ENCODE data around the gene NEDD4. TPM values are rescaled to one million over a fixed set of nuclear protein-coding genes. Genes with fewer than 3 reads are reported as not detected.
"Not testable (repeated sequence)": the region's sequence is repeated elsewhere in the genome, so short reads cannot be mapped to it uniquely, and the experiment has no call there.

The NEDD4 gene
- total and polyA plus RNA-seq, 2 experiments from 2014 or later = 11.0 to 21.8 TPM

- H3K27me3 ChIP-seq (replicated peaks; ENCODE audit: insufficient read depth) = no peaks in the 10 kb centered on the region
- no peak overlapping the region for H3K4me2 ChIP-seq (ENCODE audit: unreplicated experiment)
- H3K4me1 ChIP-seq (ENCODE audit: insufficient read depth) = no peaks in the 10 kb centered on the region
- no peak overlapping the region for H3K27ac ChIP-seq
- in situ Hi-C loops (cut with MboI) = no loop called here
- no peaks in the 10 kb centered on the region for H3K79me2 ChIP-seq (ENCODE audit: insufficient read depth)
- no peaks in the 10 kb centered on the region for H3F3A ChIP-seq (ENCODE audit: insufficient read depth)
- no peak overlapping the region for H3K4me3 ChIP-seq
- H2AFZ ChIP-seq = no peak overlapping the region
- H3K9ac ChIP-seq = no peak overlapping the region
- H4K20me1 ChIP-seq (ENCODE audit: insufficient read depth) = no peaks in the 10 kb centered on the region
- H3K9me2 ChIP-seq (ENCODE audit: insufficient read depth) = no peaks in the 10 kb centered on the region
- 68 to 77% methylated on average over 3 of the region's 3 CpGs for WGBS, 2 experiments (ENCODE audit: low coverage in 1 of 2, low lambda C conversion rate in 2 of 2, missing lambda C conversion rate in 2 of 2)
- H3K9me3 ChIP-seq (ENCODE audit: low read depth) = no peaks in the 10 kb centered on the region
- no peaks in the 10 kb centered on the region for H3K36me3 ChIP-seq (ENCODE audit: low read depth)
- DNase-seq = no peak
- TF ChIP-seq EZH2 (IDR thresholded peaks at IDR 0.05; ENCODE audit: insufficient read depth, poor library complexity, severe bottlenecking) (no peak), EZH2phosphoT487 (IDR thresholded peaks at IDR 0.05; ENCODE audit: insufficient read depth, low read depth) (no peak)
Measured at GRCh38 chr15:56016281-56016680, 22.9 kb upstream of the NEDD4 start.

- Histone ChIP-seq H3K27me3 (replicated peaks; ENCODE audit: insufficient read depth) (no peaks in the 10 kb centered on the region), H3K4me3 (no peak overlapping the region)
Measured at GRCh38 chr15:56014677-56015076, 21.3 kb upstream of the NEDD4 start.

GRCh38 chr15:56007053-56007452, 13.6 kb upstream of the NEDD4 start:
- Histone ChIP-seq H3F3A (ENCODE audit: insufficient read depth) (peaks cover 10% of the 10 kb centered on the region; the same call in 1 of the 2 replicates), H3K4me3 (peak overlapping the region; percentile 79), H3K27ac (peak overlapping the region; percentile 85), H3K4me2 (ENCODE audit: unreplicated experiment) (peak overlapping the region; percentile 84), H3K9ac (peak overlapping the region; percentile 83), H2AFZ (peak overlapping the region; percentile 93)
- H3K27me3 ChIP-seq (replicated peaks; ENCODE audit: insufficient read depth); H3K9me2 ChIP-seq (ENCODE audit: insufficient read depth); H4K20me1 ChIP-seq (ENCODE audit: insufficient read depth); H3K4me1 ChIP-seq (ENCODE audit: insufficient read depth); H3K79me2 ChIP-seq (ENCODE audit: insufficient read depth); H3K36me3 ChIP-seq (ENCODE audit: low read depth); in situ Hi-C loops (cut with MboI); H3K9me3 ChIP-seq (ENCODE audit: low read depth): not testable (repeated sequence)
- peak; percentile 54 for DNase-seq
- WGBS, 2 experiments (ENCODE audit: low coverage in 1 of 2, low lambda C conversion rate in 2 of 2, missing lambda C conversion rate in 2 of 2) = 15 to 60% methylated on average over 14 to 40 of the region's 40 CpGs

More at GRCh38 chr15:56014677-56015076, 21.3 kb upstream of the NEDD4 start:
- 75 to 77% methylated on average over 4 of the region's 4 CpGs for WGBS, 2 experiments (ENCODE audit: low coverage in 1 of 2, low lambda C conversion rate in 2 of 2, missing lambda C conversion rate in 2 of 2)
- Histone ChIP-seq H2AFZ (no peak overlapping the region), H3K4me2 (ENCODE audit: unreplicated experiment) (no peak overlapping the region), H3K27ac (no peak overlapping the region), H3K9ac (no peak overlapping the region), H3K9me2 (ENCODE audit: insufficient read depth) (no peaks in the 10 kb centered on the region), H3K4me1 (ENCODE audit: insufficient read depth) (no peaks in the 10 kb centered on the region), H3F3A (ENCODE audit: insufficient read depth) (no peaks in the 10 kb centered on the region), H3K9me3 (ENCODE audit: low read depth) (no peaks in the 10 kb centered on the region), H3K79me2 (ENCODE audit: insufficient read depth) (no peaks in the 10 kb centered on the region), H3K36me3 (ENCODE audit: low read depth) (no peaks in the 10 kb centered on the region), H4K20me1 (ENCODE audit: insufficient read depth) (no peaks in the 10 kb centered on the region)
- TF ChIP-seq EZH2 (IDR thresholded peaks at IDR 0.05; ENCODE audit: insufficient read depth, poor library complexity, severe bottlenecking) = no peak
- TF ChIP-seq EZH2phosphoT487 (IDR thresholded peaks at IDR 0.05; ENCODE audit: insufficient read depth, low read depth) = no peak
- DNase-seq = no peak
- in situ Hi-C loops (cut with MboI) = no loop called here

- Histone ChIP-seq H3K4me3 (peak overlapping the region; percentile 79), H3K27ac (peak overlapping the region; percentile 85), H3F3A (ENCODE audit: insufficient read depth) (peaks cover 10% of the 10 kb centered on the region; the same call in 1 of the 2 replicates), H2AFZ (peak overlapping the region; percentile 93), H3K4me2 (ENCODE audit: unreplicated experiment) (peak overlapping the region; percentile 84), H3K9ac (peak overlapping the region; percentile 83)
- H3K9me2 ChIP-seq (ENCODE audit: insufficient read depth); H3K27me3 ChIP-seq (replicated peaks; ENCODE audit: insufficient read depth); H3K4me1 ChIP-seq (ENCODE audit: insufficient read depth); H3K36me3 ChIP-seq (ENCODE audit: low read depth); H3K9me3 ChIP-seq (ENCODE audit: low read depth); in situ Hi-C loops (cut with MboI); H4K20me1 ChIP-seq (ENCODE audit: insufficient read depth); H3K79me2 ChIP-seq (ENCODE audit: insufficient read depth): not testable (repeated sequence)
- WGBS, 2 experiments (ENCODE audit: low coverage in 1 of 2, low lambda C conversion rate in 2 of 2, missing lambda C conversion rate in 2 of 2) = 45 to 49% methylated on average over 5 of the region's 5 CpGs
- peak; percentile 40 for DNase-seq
Measured at GRCh38 chr15:56006371-56006770, 13.0 kb upstream of the NEDD4 start.

GRCh38 chr15:56004281-56004680, 10.9 kb upstream of the NEDD4 start:
- H3K4me1 ChIP-seq (ENCODE audit: insufficient read depth); in situ Hi-C loops (cut with MboI); H3K9me2 ChIP-seq (ENCODE audit: insufficient read depth); H3K9ac ChIP-seq; H3K4me3 ChIP-seq; H3K4me2 ChIP-seq (ENCODE audit: unreplicated experiment); H3K36me3 ChIP-seq (ENCODE audit: low read depth); H3K79me2 ChIP-seq (ENCODE audit: insufficient read depth); H3K27me3 ChIP-seq (replicated peaks; ENCODE audit: insufficient read depth); H3K9me3 ChIP-seq (ENCODE audit: low read depth); DNase-seq; H4K20me1 ChIP-seq (ENCODE audit: insufficient read depth): not testable (repeated sequence)
- WGBS, 2 experiments (ENCODE audit: low coverage in 1 of 2, low lambda C conversion rate in 2 of 2, missing lambda C conversion rate in 2 of 2) = 13 to 17% methylated on average over 1 of the region's 1 CpG
- Histone ChIP-seq H3F3A (ENCODE audit: insufficient read depth) (peaks cover 10% of the 10 kb centered on the region; the same call in 1 of the 2 replicates), H2AFZ (peak overlapping the region; percentile 17; the same call in 1 of the 2 replicates), H3K27ac (0 out of 2 replicates have a peak overlapping the region, but pooled peaks have one; percentile 7)

- peaks cover 10% of the 10 kb centered on the region; the same call in 1 of the 2 replicates for H3F3A ChIP-seq (ENCODE audit: insufficient read depth)
- H3K4me1 ChIP-seq (ENCODE audit: insufficient read depth); H3K36me3 ChIP-seq (ENCODE audit: low read depth); DNase-seq; H3K9ac ChIP-seq; H4K20me1 ChIP-seq (ENCODE audit: insufficient read depth); H2AFZ ChIP-seq; H3K79me2 ChIP-seq (ENCODE audit: insufficient read depth); H3K4me3 ChIP-seq; H3K9me3 ChIP-seq (ENCODE audit: low read depth); H3K4me2 ChIP-seq (ENCODE audit: unreplicated experiment); H3K27ac ChIP-seq; H3K27me3 ChIP-seq (replicated peaks; ENCODE audit: insufficient read depth); in situ Hi-C loops (cut with MboI); H3K9me2 ChIP-seq (ENCODE audit: insufficient read depth): not testable (repeated sequence)
- 89 to 90% methylated on average over 1 of the region's 1 CpG for WGBS, 2 experiments (ENCODE audit: low coverage in 1 of 2, low lambda C conversion rate in 2 of 2, missing lambda C conversion rate in 2 of 2)
Measured at GRCh38 chr15:56003777-56004176, 10.4 kb upstream of the NEDD4 start.

- H3K9ac ChIP-seq; H3K9me3 ChIP-seq (ENCODE audit: low read depth); H3K9me2 ChIP-seq (ENCODE audit: insufficient read depth); H3K27me3 ChIP-seq (replicated peaks; ENCODE audit: insufficient read depth); H3K4me1 ChIP-seq (ENCODE audit: insufficient read depth); H2AFZ ChIP-seq; H3K4me3 ChIP-seq; H3K27ac ChIP-seq; H3K4me2 ChIP-seq (ENCODE audit: unreplicated experiment); H4K20me1 ChIP-seq (ENCODE audit: insufficient read depth); DNase-seq; H3K36me3 ChIP-seq (ENCODE audit: low read depth); H3K79me2 ChIP-seq (ENCODE audit: insufficient read depth); in situ Hi-C loops (cut with MboI): not testable (repeated sequence)
- H3F3A ChIP-seq (ENCODE audit: insufficient read depth) = peaks cover 10% of the 10 kb centered on the region; the same call in 1 of the 2 replicates
Measured at GRCh38 chr15:56003277-56003676, 9.9 kb upstream of the NEDD4 start.

Data from GM23248 (cell line).